K562 (cell line): Measurements from ENCODE around the gene NCOA6. TPM values are rescaled to one million over a fixed set of nuclear protein-coding genes. Genes with fewer than 3 reads are reported as not detected.

ENCODE experiments used
- CCNT2 ChIP-seq: IDR thresholded peaks from 2 replicates; pipeline ENCODE4 v1.6.1; 2011; ENCODE audit warnings: borderline replicate concordance, low read depth, mild to moderate bottlenecking, moderate library complexity, mixed read lengths, low read length; ENCODE audit not compliant: insufficient read length; ENCODE audit errors: extremely low read depth
- EP300 ChIP-seq: IDR thresholded peaks from 2 replicates; pipeline ENCODE4 v1.6.1; 2012; ENCODE audit warnings: low read length, improper control_type of control experiment
- MXI1 ChIP-seq: IDR thresholded peaks from 2 replicates; pipeline ENCODE4 v1.6.1; 2011; ENCODE audit warnings: low read depth, mild to moderate bottlenecking, improper control_type of control experiment, low read length
- SPI1 ChIP-seq: IDR thresholded peaks from 2 replicates; pipeline ENCODE4 v1.6.1; 2011; ENCODE audit warnings: low read depth, low read length, control low read depth, borderline replicate concordance
- ZNF133 ChIP-seq: fragments of 250-450 bp; sonication (Bioruptor Pico); IDR thresholded peaks from 2 replicates; pipeline ENCODE4 v1.4.0; 2020; ENCODE audit warnings: mild to moderate bottlenecking
- ZNF507 ChIP-seq: conservative IDR thresholded peaks from 2 replicates; pipeline ENCODE4 v1.6.1; 2017; ENCODE audit warnings: missing genetic modification characterization, missing compliant biosample characterization
- ZNF699 ChIP-seq: fragments of 250-450 bp; sonication (Bioruptor Pico); IDR thresholded peaks from 2 replicates; pipeline ENCODE4 v1.8.0; 2021; ENCODE audit warnings: mild to moderate bottlenecking, moderate library complexity; ENCODE audit not compliant: insufficient replicate concordance
- polyA plus RNA-seq, 8 experiments: library from polyadenylated mRNA; depleted of rRNA in 4 of 8; stranded (reverse) in 5 of 8; unstranded in 3 of 8; fragments of >200 nt; fragmentation: Nextera tagmentation in 2 of 8; fragmentation: Illumina TruSeq in 1 of 8; extraction: Ambion mirVana in 2 of 8; extraction: Trizol in 1 of 8; gene quantifications; 2 replicates each; pipeline versions ENCODE4 v1.2.1 to v1.2.3, GENCODE V29; 2011 to 2014; ENCODE audit warnings: inconsistent platforms in 1 of 8, missing spikeins in 1 of 8
- total RNA-seq, 7 experiments: library from RNA; depleted of rRNA in 6 of 7; stranded (reverse); fragments of >200 nt in 6 of 7; fragmentation: Illumina TruSeq in 2 of 7; extraction: Trizol in 2 of 7; gene quantifications; 2 replicates each; pipeline versions ENCODE4 v1.2.1 to v1.2.3, GENCODE V29; 2011 to 2021; ENCODE audit warnings: low replicate concordance in 1 of 7
- TF ChIP-seq, protein P1 (sequence below): IDR thresholded peaks from 2 replicates; pipeline ENCODE4 v1.6.1; 2014; ENCODE audit warnings: antibody characterized with exemption
- TF ChIP-seq, protein P2 (sequence below): fragments of 450-650 bp; IDR thresholded peaks from 2 replicates; pipeline ENCODE4 v1.7.1; 2018; ENCODE audit warnings: mild to moderate bottlenecking, low read depth; ENCODE audit not compliant: partially characterized antibody
- TF ChIP-seq, protein P3 (sequence below): fragments of 450-650 bp; IDR thresholded peaks from 2 replicates; pipeline ENCODE4 v1.6.1; 2017; ENCODE audit warnings: mild to moderate bottlenecking, moderate library complexity
- TF ChIP-seq, protein P4 (sequence below): sonication (generic); IDR thresholded peaks from 2 replicates; pipeline ENCODE4 v1.6.1; 2016
- TF ChIP-seq, protein P5 (sequence below): fragments of 450-650 bp; conservative IDR thresholded peaks from 2 replicates; pipeline ENCODE4 v1.6.1; 2016; ENCODE audit warnings: missing genetic modification characterization, low read depth, mild to moderate bottlenecking, missing compliant biosample characterization, moderate library complexity
- TF ChIP-seq, protein P6 (sequence below): fragments of 250-450 bp; sonication (Bioruptor Pico); IDR thresholded peaks from 2 replicates; pipeline ENCODE4 v1.4.0; 2020

Gene NCOA6
- total and polyA plus RNA-seq, 9 of the 15 experiments (the other 6 are each of a cell fraction or from before 2014, with no cell fraction given), result 6.1 to 25.0 (median 9.5) TPM

DNA sequence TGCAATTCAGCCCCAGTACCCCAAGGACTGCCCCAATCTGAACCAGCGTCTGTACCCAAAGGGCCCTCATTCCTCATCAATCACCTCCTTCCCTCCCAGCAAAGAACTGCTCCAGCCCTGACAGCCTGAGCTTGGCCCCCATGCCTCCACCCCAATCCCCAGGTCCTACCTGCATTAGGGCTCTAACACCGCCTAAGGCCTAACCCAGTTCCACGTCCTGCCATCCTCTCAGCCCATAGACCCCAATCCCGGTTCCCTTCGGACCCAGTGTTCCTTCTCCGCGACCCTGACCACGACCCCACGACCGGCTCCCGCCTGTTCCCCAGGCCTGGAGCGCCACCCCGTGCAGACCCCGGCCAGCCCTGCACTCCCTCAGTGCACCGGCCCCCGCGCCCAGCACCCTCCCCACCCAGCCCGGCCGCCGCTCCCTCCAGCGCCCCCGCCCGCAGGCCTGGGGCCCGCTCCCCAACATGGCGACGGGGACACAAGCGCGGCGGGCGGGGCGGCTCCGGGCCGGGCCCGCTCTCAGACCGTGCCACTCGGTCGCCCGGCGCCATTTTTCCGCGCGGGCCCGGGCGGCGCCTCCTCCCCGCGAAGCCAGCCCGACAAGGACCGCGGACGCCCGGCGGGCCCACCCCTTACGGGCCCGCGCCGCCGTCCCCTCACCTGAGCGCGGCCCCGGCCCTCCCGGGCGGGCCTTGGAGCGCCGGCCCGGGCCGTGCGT lies 483 bp downstream of the NCOA6 start (continued):
- no peak for TF ChIP-seq MXI1
- TF ChIP-seq SPI1, result no peak
- TF ChIP-seq, protein P1, sequence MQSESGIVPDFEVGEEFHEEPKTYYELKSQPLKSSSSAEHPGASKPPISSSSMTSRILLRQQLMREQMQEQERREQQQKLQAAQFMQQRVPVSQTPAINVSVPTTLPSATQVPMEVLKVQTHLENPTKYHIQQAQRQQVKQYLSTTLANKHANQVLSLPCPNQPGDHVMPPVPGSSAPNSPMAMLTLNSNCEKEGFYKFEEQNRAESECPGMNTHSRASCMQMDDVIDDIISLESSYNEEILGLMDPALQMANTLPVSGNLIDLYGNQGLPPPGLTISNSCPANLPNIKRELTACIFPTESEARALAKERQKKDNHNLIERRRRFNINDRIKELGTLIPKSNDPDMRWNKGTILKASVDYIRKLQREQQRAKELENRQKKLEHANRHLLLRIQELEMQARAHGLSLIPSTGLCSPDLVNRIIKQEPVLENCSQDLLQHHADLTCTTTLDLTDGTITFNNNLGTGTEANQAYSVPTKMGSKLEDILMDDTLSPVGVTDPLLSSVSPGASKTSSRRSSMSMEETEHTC, result no peak
- TF ChIP-seq, protein P2, sequence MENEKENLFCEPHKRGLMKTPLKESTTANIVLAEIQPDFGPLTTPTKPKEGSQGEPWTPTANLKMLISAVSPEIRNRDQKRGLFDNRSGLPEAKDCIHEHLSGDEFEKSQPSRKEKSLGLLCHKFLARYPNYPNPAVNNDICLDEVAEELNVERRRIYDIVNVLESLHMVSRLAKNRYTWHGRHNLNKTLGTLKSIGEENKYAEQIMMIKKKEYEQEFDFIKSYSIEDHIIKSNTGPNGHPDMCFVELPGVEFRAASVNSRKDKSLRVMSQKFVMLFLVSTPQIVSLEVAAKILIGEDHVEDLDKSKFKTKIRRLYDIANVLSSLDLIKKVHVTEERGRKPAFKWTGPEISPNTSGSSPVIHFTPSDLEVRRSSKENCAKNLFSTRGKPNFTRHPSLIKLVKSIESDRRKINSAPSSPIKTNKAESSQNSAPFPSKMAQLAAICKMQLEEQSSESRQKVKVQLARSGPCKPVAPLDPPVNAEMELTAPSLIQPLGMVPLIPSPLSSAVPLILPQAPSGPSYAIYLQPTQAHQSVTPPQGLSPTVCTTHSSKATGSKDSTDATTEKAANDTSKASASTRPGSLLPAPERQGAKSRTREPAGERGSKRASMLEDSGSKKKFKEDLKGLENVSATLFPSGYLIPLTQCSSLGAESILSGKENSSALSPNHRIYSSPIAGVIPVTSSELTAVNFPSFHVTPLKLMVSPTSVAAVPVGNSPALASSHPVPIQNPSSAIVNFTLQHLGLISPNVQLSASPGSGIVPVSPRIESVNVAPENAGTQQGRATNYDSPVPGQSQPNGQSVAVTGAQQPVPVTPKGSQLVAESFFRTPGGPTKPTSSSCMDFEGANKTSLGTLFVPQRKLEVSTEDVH, result no peak
- TF ChIP-seq, protein P3, sequence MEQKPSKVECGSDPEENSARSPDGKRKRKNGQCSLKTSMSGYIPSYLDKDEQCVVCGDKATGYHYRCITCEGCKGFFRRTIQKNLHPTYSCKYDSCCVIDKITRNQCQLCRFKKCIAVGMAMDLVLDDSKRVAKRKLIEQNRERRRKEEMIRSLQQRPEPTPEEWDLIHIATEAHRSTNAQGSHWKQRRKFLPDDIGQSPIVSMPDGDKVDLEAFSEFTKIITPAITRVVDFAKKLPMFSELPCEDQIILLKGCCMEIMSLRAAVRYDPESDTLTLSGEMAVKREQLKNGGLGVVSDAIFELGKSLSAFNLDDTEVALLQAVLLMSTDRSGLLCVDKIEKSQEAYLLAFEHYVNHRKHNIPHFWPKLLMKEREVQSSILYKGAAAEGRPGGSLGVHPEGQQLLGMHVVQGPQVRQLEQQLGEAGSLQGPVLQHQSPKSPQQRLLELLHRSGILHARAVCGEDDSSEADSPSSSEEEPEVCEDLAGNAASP, result no peak
- TF ChIP-seq, protein P4, sequence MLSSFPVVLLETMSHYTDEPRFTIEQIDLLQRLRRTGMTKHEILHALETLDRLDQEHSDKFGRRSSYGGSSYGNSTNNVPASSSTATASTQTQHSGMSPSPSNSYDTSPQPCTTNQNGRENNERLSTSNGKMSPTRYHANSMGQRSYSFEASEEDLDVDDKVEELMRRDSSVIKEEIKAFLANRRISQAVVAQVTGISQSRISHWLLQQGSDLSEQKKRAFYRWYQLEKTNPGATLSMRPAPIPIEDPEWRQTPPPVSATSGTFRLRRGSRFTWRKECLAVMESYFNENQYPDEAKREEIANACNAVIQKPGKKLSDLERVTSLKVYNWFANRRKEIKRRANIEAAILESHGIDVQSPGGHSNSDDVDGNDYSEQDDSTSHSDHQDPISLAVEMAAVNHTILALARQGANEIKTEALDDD, result no peak
- TF ChIP-seq, protein P5, sequence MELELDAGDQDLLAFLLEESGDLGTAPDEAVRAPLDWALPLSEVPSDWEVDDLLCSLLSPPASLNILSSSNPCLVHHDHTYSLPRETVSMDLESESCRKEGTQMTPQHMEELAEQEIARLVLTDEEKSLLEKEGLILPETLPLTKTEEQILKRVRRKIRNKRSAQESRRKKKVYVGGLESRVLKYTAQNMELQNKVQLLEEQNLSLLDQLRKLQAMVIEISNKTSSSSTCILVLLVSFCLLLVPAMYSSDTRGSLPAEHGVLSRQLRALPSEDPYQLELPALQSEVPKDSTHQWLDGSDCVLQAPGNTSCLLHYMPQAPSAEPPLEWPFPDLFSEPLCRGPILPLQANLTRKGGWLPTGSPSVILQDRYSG (tag), result no peak
- no peak for TF ChIP-seq ZNF507 (tag)
- TF ChIP-seq CCNT2, result peak; percentile 44
- TF ChIP-seq ZNF133 (CRISPR knock-in tag), result no peak
- no peak for TF ChIP-seq EP300
- TF ChIP-seq, protein P6, sequence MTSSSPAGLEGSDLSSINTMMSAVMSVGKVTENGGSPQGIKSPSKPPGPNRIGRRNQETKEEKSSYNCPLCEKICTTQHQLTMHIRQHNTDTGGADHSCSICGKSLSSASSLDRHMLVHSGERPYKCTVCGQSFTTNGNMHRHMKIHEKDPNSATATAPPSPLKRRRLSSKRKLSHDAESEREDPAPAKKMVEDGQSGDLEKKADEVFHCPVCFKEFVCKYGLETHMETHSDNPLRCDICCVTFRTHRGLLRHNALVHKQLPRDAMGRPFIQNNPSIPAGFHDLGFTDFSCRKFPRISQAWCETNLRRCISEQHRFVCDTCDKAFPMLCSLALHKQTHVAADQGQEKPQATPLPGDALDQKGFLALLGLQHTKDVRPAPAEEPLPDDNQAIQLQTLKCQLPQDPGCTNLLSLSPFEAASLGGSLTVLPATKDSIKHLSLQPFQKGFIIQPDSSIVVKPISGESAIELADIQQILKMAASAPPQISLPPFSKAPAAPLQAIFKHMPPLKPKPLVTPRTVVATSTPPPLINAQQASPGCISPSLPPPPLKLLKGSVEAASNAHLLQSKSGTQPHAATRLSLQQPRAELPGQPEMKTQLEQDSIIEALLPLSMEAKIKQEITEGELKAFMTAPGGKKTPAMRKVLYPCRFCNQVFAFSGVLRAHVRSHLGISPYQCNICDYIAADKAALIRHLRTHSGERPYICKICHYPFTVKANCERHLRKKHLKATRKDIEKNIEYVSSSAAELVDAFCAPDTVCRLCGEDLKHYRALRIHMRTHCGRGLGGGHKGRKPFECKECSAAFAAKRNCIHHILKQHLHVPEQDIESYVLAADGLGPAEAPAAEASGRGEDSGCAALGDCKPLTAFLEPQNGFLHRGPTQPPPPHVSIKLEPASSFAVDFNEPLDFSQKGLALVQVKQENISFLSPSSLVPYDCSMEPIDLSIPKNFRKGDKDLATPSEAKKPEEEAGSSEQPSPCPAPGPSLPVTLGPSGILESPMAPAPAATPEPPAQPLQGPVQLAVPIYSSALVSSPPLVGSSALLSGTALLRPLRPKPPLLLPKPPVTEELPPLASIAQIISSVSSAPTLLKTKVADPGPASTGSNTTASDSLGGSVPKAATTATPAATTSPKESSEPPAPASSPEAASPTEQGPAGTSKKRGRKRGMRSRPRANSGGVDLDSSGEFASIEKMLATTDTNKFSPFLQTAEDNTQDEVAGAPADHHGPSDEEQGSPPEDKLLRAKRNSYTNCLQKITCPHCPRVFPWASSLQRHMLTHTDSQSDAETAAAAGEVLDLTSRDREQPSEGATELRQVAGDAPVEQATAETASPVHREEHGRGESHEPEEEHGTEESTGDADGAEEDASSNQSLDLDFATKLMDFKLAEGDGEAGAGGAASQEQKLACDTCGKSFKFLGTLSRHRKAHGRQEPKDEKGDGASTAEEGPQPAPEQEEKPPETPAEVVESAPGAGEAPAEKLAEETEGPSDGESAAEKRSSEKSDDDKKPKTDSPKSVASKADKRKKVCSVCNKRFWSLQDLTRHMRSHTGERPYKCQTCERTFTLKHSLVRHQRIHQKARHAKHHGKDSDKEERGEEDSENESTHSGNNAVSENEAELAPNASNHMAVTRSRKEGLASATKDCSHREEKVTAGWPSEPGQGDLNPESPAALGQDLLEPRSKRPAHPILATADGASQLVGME (CRISPR knock-in tag), result no peak
- TF ChIP-seq ZNF699 (CRISPR knock-in tag), result no peak
